Sigmoid colon (tissue), 7 donors: ENCODE measurements around the gene IFT172. TPM values are rescaled to one million over a fixed set of nuclear protein-coding genes. Genes with fewer than 3 reads are reported as not detected.
"Not testable (repeated sequence)": the region's sequence is repeated elsewhere in the genome, so short reads cannot be mapped to it uniquely, and the experiment has no call there.

Experiments used
- DNase-seq: peaks from one replicate; pipeline ENCODE4 v3.0.0-alpha.2; 2019
- H3K27ac ChIP-seq, 4 donors: fragments of 200-600 bp; sonication (generic); one replicate each; pipeline ENCODE4 v1.5.1; 2016 to 2019; ENCODE audit warnings: mild to moderate bottlenecking in 1 of 4
- H3K27me3 ChIP-seq, 3 donors: fragments of 200-600 bp; sonication (generic); one replicate each; pipeline ENCODE4 v1.5.1; 2019; ENCODE audit warnings: mild to moderate bottlenecking in 1 of 3
- H3K36me3 ChIP-seq, 4 donors: fragments of 200-600 bp; sonication (generic); one replicate each; pipeline ENCODE4 v1.5.1; 2016 to 2019
- H3K4me1 ChIP-seq, 4 donors: fragments of 200-600 bp; sonication (generic); one replicate each; pipeline ENCODE4 v1.5.1; 2017 to 2019
- H3K4me3 ChIP-seq, 4 donors: fragments of 200-600 bp; sonication (generic); one replicate each; pipeline ENCODE4 v1.5.1; 2017 to 2019; ENCODE audit warnings: mild to moderate bottlenecking in 2 of 4, moderate library complexity in 1 of 4
- H3K9me3 ChIP-seq, 4 donors: fragments of 200-600 bp in 3 of 4; sonication (generic) in 3 of 4; one replicate each; pipeline versions ENCODE4 v1.5.1 to v1.6.1; 2013 to 2019
- EP300 ChIP-seq, 4 donors: sonication (generic); formaldehyde crosslinking; IDR thresholded peaks; one replicate each; pipeline ENCODE4 v1.6.1; 2017; ENCODE audit warnings: antibody characterized with exemption in 4 of 4
- POLR2A ChIP-seq, 2 donors: fragments of 450-650 bp; IDR thresholded peaks; one replicate each; pipeline ENCODE4 v1.6.1; 2016; ENCODE audit warnings: antibody characterized with exemption in 2 of 2, mild to moderate bottlenecking in 2 of 2, moderate library complexity in 2 of 2
- POLR2AphosphoS5 ChIP-seq, 4 donors: sonication (generic); formaldehyde crosslinking; IDR thresholded peaks; one replicate each; pipeline ENCODE4 v1.6.1; 2017; ENCODE audit warnings: antibody characterized with exemption in 4 of 4
- WGBS, 2 donors: extraction: QIAGEN DNeasy Blood & Tissue Kit; methylation state at CpG; one replicate each; pipeline ENCODE4 v1.1.7; 2013; 5-methylcytosine and 5-hydroxymethylcytosine counted together
- intact Hi-C: fragments of 100-400 bp; cut with DNase I; formaldehyde crosslinking; loops from one replicate; pipeline ENCODE4 v1.15.1; 2023
- polyA plus RNA-seq, 3 donors: library from polyadenylated mRNA; stranded (reverse); fragments of 200-250 nt; gene quantifications; one replicate each; pipeline ENCODE4 v1.2.3, GENCODE V29; 2013
- total RNA-seq, 4 donors: library from RNA; depleted of rRNA; stranded (reverse); fragments of >200 nt; gene quantifications; one replicate each; pipeline ENCODE4 v1.1.0, GENCODE V29; 2016
- TF ChIP-seq, protein P1 (sequence below), 4 experiments: fragments of 450-650 bp in 3 of 4; fragments of 200-600 bp in 1 of 4; IDR thresholded peaks; one replicate each; pipeline ENCODE4 v1.5.1; 2016 to 2019; ENCODE audit warnings: antibody characterized with exemption in 4 of 4, mild to moderate bottlenecking in 3 of 4, moderate library complexity in 2 of 4
- donor health status: healthy with polysubstance abuse.
- donor health status: Bipolar disorder and iron deficiency.
- donor health status: healthy.

IFT172 gene, protein sequence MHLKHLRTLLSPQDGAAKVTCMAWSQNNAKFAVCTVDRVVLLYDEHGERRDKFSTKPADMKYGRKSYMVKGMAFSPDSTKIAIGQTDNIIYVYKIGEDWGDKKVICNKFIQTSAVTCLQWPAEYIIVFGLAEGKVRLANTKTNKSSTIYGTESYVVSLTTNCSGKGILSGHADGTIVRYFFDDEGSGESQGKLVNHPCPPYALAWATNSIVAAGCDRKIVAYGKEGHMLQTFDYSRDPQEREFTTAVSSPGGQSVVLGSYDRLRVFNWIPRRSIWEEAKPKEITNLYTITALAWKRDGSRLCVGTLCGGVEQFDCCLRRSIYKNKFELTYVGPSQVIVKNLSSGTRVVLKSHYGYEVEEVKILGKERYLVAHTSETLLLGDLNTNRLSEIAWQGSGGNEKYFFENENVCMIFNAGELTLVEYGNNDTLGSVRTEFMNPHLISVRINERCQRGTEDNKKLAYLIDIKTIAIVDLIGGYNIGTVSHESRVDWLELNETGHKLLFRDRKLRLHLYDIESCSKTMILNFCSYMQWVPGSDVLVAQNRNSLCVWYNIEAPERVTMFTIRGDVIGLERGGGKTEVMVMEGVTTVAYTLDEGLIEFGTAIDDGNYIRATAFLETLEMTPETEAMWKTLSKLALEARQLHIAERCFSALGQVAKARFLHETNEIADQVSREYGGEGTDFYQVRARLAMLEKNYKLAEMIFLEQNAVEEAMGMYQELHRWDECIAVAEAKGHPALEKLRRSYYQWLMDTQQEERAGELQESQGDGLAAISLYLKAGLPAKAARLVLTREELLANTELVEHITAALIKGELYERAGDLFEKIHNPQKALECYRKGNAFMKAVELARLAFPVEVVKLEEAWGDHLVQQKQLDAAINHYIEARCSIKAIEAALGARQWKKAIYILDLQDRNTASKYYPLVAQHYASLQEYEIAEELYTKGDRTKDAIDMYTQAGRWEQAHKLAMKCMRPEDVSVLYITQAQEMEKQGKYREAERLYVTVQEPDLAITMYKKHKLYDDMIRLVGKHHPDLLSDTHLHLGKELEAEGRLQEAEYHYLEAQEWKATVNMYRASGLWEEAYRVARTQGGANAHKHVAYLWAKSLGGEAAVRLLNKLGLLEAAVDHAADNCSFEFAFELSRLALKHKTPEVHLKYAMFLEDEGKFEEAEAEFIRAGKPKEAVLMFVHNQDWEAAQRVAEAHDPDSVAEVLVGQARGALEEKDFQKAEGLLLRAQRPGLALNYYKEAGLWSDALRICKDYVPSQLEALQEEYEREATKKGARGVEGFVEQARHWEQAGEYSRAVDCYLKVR (N-terminal part only)
- 10 to 100 TPM; 25.7 to 37.7 (median 33.9) TPM for total RNA-seq
- 100 to 1,000 TPM in 2 of 3 donors, 10 to 100 TPM in 1; 82.3 to 139 (median 123) TPM for polyA plus RNA-seq

DNA sequence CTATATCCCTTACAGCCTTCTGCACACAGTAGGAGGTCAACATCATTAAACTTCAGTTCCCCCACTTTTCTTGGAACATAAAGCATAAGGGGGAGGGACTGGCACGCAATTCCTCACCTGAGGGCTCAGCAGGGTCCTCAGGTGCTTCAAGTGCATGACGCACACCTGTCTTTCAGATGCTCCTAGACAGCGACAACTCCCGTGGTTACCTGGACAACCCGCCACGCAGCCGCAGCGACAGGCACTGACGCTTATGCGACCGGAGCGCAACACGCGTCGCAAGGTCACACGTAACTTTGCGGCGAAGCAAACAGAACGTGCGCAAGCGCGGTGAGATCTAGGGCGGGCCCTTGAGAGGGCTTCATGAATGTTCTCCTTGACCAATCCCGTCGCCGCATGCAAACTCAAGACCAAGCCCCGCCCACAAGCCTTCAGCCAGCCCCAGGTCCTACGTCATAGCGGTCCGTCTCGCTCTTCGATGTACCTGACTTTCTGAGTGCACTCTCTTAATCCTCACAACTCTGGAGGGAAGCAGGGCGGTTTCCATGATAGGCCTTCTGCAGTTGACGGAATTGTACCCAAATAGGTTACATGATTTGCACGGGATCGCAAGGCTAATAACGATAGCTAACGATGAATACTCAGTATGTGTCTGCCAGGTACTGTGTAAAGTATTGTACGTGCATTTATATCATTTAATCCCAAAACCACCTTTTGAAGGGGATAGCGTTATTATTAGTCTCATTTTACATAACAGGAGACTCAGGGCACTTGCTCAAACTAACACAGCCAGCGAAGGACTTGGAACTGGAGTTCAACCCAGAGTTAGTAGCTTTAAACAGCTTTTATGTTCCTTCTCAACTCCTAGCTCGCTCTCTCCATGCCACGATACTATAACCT, at the start of gene IFT172:
Gene IFT172, minus strand, starts transcription at position 246 of the 900 bp plus-strand sequence. Its CDS starts 90 bp downstream, at position 156.
- 8 to 9% methylated on average over 43 of the region's 43 CpGs for WGBS, 2 donors
- Histone ChIP-seq H3K36me3 (peaks cover 0 to 10% (median 0%) of the 10 kb centered on the region in 4 donors), H3K4me3 (peak within 1 kb of the TSS; percentile 56 to 71 (median 68)), H3K4me1 (peaks cover 0 to 22% (median 14%) of the 10 kb centered on the region in 4 donors), H3K9me3 (no peaks in the 10 kb centered on the region), H3K27ac (peak within 1 kb of the TSS; percentile 68 to 86 (median 80)), H3K27me3 (no peaks in the 10 kb centered on the region)
- peak; percentile 100 for DNase-seq
- TF ChIP-seq EP300 (IDR thresholded peaks at IDR 0.05) (peak in 1 of 4 donors; percentile 38), POLR2AphosphoS5 (IDR thresholded peaks at IDR 0.05) (peak; percentile 92 to 96 (median 94)), POLR2A (IDR thresholded peaks at IDR 0.05) (peak; percentile 42 to 68)
- TF ChIP-seq, protein P1, sequence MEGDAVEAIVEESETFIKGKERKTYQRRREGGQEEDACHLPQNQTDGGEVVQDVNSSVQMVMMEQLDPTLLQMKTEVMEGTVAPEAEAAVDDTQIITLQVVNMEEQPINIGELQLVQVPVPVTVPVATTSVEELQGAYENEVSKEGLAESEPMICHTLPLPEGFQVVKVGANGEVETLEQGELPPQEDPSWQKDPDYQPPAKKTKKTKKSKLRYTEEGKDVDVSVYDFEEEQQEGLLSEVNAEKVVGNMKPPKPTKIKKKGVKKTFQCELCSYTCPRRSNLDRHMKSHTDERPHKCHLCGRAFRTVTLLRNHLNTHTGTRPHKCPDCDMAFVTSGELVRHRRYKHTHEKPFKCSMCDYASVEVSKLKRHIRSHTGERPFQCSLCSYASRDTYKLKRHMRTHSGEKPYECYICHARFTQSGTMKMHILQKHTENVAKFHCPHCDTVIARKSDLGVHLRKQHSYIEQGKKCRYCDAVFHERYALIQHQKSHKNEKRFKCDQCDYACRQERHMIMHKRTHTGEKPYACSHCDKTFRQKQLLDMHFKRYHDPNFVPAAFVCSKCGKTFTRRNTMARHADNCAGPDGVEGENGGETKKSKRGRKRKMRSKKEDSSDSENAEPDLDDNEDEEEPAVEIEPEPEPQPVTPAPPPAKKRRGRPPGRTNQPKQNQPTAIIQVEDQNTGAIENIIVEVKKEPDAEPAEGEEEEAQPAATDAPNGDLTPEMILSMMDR (IDR thresholded peaks at IDR 0.05) = no peak
- intact Hi-C loops = loop anchor here (2.0 to 10.0 kb wide), 3 partner anchors 93 to 275 kb away; partner anchors contain the start of genes ATRAID, CAD, CCDC121 and GPN1

DNA sequence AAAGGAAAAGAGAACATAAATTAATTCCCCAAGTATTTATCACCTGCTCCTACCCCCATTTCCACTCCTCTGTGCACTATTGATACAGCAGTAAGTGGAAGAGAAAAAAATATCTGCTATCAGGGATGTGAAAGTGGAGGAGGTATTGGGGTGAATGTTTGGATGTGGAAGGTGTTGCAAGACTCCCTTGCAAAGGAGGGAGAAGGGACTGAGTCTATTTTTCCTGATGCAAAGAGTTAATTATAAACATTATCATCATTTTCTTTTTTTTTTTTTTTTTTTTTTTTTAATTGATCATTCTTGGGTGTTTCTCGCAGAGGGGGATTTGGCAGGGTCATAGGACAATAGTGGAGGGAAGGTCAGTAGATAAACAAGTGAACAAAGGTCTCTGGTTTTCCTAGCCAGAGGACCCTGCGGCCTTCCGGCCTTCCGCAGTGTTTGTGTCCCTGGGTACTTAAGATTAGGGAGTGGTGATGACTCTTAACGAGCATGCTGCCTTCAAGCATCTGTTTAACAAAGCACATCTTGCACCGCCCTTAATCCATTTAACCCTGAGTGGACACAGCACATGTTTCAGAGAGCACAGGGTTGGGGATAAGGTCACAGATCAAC, 49.4 kb upstream of the IFT172 start:
- WGBS, 2 donors = 52 to 56% methylated on average over 4 of the region's 6 CpGs
- intact Hi-C loops, H3K36me3 ChIP-seq, H3K9me3 ChIP-seq, H3K27ac ChIP-seq, H3K4me1 ChIP-seq, DNase-seq, H3K4me3 ChIP-seq, H3K27me3 ChIP-seq: not testable (repeated sequence)

DNA sequence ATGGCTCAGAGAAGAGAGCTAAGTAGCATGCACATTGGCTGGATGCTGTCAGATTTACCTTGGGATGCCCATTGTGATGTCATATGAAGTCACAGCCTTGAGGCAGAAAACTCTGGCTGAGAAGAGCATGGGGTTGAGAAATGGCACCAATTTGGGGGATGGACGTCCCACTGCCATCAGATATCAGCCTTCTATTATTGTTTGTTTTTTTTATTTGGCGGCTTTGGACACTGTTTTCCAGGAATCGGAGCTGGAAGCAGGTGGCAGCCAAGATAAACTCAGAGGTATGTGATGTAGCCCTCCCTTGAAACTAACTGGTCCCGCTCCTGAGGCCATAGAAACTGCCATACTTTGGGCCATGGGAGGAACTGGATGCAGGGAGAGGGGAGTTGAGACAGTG, 47.7 kb upstream of the IFT172 start:
- no peaks in the 10 kb centered on the region for H3K4me1 ChIP-seq
- TF ChIP-seq, protein P1 (IDR thresholded peaks at IDR 0.05) = no peak
- no peak for TF ChIP-seq POLR2AphosphoS5 (IDR thresholded peaks at IDR 0.05)
- TF ChIP-seq POLR2A (IDR thresholded peaks at IDR 0.05) = no peak
- no peak for TF ChIP-seq EP300 (IDR thresholded peaks at IDR 0.05)
- DNase-seq = no peak
- H3K27ac ChIP-seq = no peak overlapping the region
- 71% methylated on average over 4 of the region's 4 CpGs for WGBS, 2 donors
- H3K36me3 ChIP-seq = no peaks in the 10 kb centered on the region
- H3K27me3 ChIP-seq = no peaks in the 10 kb centered on the region
- H3K9me3 ChIP-seq = no peaks in the 10 kb centered on the region
- intact Hi-C loops = no loop called here
- no peak overlapping the region for H3K4me3 ChIP-seq

DNA sequence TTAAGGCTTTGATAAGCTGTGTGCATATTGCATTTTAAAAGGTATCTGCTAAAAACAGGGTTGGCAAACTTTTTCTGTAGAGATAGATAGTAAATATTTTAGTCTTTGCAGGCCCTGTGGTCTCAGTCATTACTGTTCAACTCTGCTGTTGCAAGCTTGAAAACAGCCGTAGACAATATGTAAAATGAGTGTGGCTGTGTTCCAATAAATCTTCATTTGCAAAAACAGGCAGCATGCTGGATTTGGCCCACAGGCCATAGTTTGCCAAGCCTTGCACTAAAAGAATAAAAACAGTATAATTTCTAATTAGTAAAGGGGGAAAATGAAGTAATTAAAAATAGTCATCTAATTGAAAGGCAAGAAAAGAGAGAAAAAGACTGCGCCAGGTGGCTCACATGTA, 42.4 kb upstream of the IFT172 start:
- no peak for DNase-seq
- no peaks in the 10 kb centered on the region for H3K27me3 ChIP-seq
- intact Hi-C loops = no loop called here
- no peak overlapping the region for H3K4me3 ChIP-seq
- WGBS, 2 donors = 86 to 91% methylated on average over 2 of the region's 2 CpGs
- no peak overlapping the region for H3K27ac ChIP-seq
- TF ChIP-seq, protein P1 (IDR thresholded peaks at IDR 0.05) = no peak
- TF ChIP-seq POLR2A (IDR thresholded peaks at IDR 0.05) (no peak), POLR2AphosphoS5 (IDR thresholded peaks at IDR 0.05) (no peak), EP300 (IDR thresholded peaks at IDR 0.05) (no peak)
- no peaks in the 10 kb centered on the region for H3K9me3 ChIP-seq
- no peaks in the 10 kb centered on the region for H3K36me3 ChIP-seq
- no peaks in the 10 kb centered on the region for H3K4me1 ChIP-seq
